ENCODE data around the gene IQSEC1.

Gene IQSEC1

DNA sequence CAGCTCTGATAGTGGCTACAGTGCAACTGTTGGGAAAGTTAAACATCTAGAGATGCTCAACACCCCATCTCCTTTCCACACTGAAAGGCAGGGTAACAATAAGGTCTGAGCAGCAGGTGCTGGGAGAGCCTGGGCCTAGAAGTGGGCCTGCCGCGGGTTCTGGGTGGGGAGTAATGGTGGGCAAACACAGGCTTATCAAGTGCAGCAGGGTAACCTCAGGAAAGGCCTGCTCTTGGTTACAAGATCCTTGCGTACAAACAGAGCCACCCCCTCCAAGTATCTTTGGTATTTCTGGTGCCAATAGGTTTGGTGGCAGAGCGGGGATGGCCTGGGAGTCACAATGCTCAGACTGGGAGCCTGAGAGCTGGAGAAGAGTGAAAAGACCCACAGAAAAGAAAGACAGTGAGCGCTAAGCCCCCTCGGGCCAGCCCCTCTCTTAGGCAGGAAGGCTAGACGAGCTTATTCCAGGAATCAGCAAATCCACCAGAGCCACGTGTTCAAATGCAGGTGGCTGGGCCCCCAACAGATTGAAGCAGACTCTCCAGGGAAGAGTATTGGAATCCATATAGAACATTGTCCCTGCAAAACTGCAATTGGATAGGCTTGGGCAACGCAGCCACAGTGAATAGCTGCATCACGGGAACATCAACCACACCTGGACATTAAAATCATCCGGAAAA is 2.7 kb downstream of the IQSEC1 start:
- in situ Hi-C loops (cut with HindIII; ENCODE audit: low sequenced_read_pairs): no loop called here

DNA sequence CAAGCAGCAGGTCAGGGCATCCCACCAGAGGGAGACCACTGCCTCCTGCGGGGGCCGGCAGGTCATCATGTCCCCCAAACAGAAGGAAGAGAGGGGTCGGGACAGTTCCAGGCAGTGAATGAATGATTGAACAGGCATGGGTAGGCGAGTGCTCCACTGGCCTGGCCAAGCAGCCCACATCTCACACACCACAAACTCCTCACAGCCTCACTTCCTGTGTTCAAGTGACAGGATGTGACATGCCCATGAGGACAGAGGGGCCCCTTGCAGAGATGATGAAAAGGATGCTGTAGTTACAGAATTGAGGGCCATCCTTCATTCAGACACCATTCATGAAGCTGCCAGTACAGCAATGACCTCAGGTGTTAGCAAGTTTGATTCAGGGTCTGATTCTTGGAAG is 3.7 kb downstream of the IQSEC1 start:
- in situ Hi-C loops (cut with HindIII; ENCODE audit: low sequenced_read_pairs): no loop called here

DNA sequence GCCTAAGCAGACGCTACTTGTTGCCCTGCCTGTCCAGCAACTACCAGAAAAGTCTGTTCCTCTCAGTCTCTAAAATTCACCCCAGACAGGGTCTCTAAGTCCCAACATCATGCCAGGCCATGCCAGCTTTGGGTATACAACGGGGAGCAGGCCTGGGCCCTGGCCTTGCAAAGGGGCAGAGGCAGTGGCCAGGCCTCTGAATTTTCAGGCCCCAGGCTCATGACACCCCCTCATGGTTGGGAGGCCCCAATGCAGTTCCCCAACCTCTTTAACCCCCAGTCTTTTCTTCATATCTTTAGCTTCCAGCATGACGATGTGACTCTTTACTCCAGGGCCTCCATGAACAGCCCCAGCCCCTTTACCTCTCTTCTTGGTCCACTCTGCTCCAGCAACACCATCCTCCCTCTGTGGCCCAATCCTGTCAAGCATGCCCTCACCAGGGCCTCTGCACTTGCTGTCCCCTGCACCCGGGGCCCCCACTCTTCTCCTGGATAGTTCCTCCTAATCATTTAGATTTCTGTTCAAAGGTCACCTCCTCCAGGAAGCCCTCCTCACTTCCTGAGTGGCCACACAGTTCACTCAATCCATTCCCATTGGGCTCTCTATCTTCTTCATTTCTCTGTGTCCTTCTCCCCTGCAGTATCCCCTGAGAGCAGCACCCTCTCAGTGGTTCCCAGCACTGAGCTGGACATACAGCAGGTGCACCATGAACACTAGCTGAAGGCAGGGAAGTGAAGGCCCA is 4.8 kb downstream of the IQSEC1 start:
- in situ Hi-C loops (cut with HindIII; ENCODE audit: low sequenced_read_pairs): no loop called here

DNA sequence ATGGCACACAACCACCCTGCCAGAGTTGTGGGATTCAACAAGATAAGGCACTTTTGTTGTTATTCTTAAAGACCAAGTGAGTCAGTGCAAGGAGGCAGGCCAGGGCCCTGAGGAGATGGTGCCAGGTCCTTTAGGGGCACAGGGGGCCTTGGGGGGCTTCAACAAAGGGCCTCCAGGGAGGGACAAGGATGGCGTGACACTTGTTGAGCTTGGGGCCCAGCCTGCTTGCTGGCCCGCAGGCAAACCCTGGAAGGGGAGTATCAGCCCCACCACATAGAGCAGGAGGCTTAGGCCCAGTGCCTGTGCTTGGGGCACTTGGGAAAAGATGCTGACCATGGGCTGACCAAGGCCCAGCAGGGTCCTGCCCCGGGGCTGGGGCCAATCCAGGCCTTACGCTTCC is 5.5 kb downstream of the IQSEC1 start:
- in situ Hi-C loops (cut with HindIII; ENCODE audit: low sequenced_read_pairs): no loop called here

DNA sequence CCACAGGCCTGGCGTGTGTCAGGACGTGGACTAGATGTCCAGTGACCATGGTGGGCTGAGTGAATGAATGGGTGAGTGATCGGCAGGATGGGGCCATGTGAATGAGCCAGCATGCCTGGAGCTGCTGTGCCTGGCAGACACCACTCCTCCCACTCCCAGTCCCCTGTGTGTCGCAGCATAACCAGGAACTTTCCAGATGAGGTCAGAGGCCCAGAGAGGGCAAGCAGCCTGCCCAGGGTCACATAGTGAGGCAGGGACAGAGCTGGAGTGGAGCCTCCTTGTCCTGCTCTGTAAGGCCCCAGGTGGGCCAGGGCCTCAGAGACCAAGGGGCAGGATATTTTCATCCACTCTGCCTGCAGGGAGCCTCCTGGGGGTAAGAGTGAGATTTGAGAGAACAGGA is 6.4 kb downstream of the IQSEC1 start:
- in situ Hi-C loops (cut with HindIII; ENCODE audit: low sequenced_read_pairs): no loop called here

DNA sequence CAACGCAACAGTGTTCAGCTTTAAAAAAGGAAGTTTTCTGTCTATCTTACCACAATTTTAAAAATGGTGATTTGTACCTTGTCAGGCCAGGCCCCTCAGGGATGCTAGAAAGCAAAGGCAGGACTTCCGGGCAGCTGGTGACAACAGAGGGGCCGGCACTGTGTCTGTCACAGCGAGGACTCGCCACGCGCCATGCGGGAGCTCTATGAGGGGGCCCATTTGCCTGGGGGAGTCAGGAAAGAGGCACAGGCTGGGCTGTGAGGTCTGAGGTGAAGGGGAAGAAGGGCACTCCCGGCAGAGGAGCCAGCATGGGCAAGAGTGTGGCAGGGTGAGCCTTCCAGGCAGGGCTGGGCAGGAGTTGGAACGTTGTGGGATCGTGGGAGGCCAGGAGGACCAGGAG is 7.0 kb downstream of the IQSEC1 start:
- in situ Hi-C loops (cut with HindIII; ENCODE audit: low sequenced_read_pairs): no loop called here

DNA sequence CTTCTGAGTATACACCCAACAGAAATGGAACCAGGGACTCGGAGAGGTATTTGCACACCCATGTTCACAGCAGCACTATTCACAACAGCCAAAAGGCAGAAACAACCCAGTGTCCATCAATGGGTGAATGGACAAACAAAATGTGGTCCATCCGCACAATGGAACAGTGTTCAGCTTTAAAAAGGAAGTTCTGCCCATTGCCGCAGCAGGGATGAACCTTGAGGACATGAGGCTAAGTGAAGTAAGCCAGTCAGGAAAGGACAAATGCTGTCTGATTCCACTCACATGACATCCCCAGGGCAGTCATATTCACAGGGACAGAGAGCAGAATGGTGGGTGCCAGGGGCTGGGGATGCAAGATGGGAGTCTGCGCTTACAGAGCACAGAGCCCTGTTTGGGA is 7.5 kb downstream of the IQSEC1 start:
- in situ Hi-C loops (cut with HindIII; ENCODE audit: low sequenced_read_pairs): no loop called here

DNA sequence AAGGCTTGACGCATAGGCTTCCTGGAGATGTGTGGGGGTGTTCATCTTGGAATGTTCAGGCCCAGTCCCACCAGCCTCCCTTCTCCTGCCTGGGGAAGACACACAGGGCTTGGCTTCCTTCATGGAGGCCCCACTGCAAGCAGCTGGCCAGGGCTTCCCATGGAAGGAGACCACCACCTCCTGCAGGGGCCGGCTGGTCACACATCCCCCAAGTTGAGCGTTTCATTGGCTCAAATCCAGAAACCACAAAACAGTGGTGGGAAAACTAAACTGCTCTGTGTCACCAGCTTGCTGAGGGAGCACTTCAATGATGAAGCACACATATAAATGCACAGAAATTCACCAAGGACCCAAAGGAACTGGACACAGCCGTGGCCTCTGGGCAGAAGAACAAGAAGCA is 8.3 kb downstream of the IQSEC1 start:
- in situ Hi-C loops (cut with HindIII; ENCODE audit: low sequenced_read_pairs): no loop called here

DNA sequence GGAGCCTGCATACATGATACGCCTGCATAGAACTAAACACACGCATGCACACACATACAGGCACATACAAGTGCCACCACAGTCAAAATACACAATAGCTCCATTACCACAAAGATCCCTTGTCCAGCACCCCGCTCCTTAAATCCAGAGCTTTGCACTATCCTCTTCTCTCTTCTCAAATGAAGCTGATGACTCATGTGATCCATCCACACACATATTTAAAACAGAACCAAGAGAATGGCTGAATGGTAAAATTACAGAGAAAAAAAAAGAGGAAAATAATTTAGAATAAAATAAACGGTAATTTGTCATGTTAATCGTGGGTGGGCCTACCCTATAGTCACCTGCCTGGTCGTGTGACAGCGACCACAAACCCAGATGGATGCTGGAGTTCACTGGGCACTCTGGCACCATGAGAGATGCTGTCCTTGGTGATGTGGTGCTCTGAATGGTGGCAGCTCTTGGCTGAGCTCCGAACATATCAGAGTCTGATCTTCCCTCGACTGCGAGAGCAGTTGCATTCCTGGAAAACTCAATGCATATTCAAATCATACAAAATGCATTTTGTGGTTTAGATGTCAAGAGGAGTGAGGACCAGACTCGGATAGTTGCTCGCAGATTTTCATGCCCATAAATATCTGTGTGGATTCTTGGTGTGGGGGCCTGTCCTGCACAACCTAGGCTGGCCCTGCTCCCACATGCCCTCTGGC is 8.9 kb downstream of the IQSEC1 start:
- in situ Hi-C loops (cut with HindIII; ENCODE audit: low sequenced_read_pairs): no loop called here

DNA sequence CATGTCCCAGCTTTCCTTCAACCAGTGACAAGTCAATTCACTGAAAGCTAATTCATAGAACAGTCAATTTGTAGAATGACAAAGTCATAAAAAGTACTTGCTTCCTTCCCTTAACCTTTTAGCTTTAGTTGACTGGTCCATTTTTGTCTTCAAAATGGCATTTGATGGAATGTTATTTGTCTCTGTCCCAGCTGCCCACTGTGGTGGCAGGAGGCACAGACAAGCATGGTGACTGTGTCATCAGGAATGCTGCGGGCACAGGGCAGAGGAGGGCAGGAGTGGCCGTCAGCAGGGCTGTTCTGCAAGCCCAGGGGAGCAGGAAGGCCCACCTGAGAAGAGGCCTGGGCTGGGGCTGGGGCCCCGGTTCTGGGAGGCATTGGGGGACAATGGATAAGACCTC is 10.0 kb downstream of the IQSEC1 start:
- in situ Hi-C loops (cut with HindIII; ENCODE audit: low sequenced_read_pairs): no loop called here

DNA sequence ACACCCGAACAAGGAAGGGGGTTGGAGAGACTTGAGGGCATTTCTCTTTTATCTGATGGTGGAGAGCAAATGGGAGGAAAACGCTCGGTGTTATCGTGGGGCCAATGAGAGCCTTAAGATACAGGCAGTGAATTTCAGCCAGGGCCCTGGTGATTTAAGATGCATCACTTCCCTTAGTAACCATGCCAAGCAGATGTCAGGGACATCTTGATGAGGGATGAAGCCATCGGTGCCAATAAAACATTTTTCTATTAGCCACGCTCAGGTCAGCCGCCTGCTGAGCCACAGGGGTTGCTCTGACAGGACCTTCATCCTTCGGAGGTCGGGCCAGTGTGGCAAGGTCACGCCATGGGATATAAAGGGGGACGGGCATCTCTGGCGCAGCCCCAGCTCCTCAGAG is 10.6 kb downstream of the IQSEC1 start:
- in situ Hi-C loops (cut with HindIII; ENCODE audit: low sequenced_read_pairs): no loop called here

DNA sequence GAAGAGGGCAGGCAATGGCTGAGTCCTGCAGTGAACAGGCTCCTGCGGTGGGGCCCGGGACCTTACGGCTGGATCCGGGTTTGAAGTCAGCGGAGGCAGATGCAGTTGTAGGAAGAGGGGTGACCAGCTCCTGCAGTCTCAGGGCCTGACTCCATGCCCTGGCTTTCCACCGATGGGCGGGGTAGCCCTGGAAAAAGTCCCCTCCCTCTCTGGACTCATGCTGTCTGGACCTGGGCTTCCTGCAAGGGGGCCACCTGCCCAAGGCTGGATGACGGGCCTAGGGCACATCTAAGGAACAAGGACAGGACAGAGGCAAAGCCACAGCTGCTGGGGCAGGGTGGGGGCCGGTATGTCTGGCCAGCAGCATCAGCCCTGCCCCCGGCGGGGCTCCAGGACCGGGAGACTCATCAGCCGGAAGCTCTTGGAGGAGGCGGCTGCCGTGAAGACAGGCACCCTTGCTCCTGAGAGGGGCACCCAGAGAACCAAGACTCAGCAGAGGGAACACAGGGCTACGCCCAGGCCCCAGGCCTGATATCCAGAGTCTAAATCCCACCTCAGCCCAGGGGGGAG is 12.8 kb downstream of the IQSEC1 start:
- in situ Hi-C loops (cut with HindIII; ENCODE audit: low sequenced_read_pairs): no loop called here

DNA sequence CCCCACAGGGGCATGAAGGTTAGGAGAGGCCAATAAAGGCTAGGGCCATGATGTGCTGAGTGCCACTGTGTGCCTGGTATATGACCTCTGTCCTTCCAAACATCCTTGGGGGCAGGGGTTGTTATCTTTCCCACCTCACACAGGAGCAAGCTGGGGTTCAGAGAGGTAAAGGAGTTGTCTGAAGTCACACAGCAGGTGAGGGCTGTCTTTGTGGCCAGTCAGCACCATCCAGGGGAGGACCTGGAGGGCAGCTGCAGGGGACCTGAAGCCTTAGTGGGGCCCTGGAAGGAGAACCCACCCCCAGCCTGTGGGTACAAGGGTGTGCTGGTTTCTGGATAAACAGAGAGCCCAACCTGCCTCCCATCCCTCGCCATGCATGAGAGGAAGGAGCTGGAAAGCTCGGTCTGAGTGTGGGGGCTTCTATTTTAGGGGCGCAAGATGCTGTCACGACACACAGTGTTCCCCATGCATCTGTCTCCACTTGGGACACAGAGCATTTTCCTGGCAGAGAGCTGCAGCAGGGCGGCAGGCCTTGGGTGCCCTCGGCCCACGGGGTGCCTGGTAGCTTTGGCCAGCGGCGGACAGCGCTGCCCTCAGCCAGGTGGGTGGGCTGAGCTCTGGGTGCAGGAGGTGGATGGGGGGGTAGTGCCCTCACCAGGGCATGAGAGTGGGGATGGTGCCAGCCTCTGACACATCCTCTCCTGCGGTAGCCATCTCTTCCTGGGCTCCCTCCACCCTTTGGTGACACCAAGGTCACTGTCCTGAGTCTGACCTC is 14.7 kb downstream of the IQSEC1 start:
- in situ Hi-C loops (cut with HindIII; ENCODE audit: low sequenced_read_pairs): no loop called here

DNA sequence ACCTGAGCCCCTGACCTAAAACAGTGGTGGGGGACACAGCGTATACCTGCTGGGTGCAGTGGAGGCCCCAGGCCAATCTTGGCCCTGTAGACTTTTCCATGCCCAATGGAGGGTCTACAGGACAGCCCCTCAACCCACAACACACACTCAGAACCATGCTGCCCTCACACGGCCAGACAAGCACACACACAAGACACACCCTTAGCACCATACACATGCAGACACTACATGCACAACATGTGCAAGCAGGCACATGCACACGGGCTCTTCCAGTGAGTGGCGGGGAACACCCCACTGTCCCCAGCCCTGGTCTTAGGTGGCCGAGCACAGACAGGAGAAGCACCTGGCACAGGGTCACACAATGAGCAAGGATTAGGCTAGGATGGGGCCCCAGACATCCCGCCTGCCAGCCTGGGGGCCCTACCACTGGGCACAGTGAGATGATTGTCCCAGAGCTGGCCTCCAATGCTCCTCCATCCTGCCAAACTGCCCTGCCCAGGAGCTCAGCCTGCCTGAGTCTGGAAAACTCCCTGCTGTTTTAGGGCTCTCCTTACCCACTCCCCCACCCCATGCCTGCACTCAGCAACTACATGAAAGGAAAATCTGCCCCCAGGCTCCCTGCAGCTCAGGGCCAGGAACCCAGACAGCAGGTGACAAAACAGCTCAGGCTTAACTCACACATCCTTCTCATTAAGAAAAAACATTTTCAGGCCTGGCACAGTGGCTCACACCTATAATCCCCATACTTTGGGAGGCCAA is 15.8 kb downstream of the IQSEC1 start:
- in situ Hi-C loops (cut with HindIII; ENCODE audit: low sequenced_read_pairs): no loop called here

DNA sequence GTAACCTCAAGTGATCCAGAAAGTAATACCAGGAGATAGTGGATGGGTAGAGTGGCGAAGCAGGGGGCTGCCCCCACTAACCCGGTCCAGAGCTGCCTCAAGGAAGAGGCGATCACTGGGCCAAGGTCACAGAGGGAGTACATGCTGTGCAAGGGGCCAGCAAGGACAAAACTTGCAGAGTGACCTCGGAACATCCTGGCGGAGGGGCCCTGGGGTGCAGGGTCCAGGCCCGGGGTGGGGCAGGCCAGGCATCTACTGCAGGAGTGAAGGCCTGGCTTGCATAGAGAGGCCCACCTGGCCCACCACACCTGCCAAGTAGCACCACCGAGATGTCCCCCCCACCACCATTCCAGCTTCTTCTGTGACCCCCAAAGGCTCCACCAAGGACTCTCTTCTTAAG is 17.6 kb downstream of the IQSEC1 start:
- in situ Hi-C loops (cut with HindIII; ENCODE audit: low sequenced_read_pairs): no loop called here

DNA sequence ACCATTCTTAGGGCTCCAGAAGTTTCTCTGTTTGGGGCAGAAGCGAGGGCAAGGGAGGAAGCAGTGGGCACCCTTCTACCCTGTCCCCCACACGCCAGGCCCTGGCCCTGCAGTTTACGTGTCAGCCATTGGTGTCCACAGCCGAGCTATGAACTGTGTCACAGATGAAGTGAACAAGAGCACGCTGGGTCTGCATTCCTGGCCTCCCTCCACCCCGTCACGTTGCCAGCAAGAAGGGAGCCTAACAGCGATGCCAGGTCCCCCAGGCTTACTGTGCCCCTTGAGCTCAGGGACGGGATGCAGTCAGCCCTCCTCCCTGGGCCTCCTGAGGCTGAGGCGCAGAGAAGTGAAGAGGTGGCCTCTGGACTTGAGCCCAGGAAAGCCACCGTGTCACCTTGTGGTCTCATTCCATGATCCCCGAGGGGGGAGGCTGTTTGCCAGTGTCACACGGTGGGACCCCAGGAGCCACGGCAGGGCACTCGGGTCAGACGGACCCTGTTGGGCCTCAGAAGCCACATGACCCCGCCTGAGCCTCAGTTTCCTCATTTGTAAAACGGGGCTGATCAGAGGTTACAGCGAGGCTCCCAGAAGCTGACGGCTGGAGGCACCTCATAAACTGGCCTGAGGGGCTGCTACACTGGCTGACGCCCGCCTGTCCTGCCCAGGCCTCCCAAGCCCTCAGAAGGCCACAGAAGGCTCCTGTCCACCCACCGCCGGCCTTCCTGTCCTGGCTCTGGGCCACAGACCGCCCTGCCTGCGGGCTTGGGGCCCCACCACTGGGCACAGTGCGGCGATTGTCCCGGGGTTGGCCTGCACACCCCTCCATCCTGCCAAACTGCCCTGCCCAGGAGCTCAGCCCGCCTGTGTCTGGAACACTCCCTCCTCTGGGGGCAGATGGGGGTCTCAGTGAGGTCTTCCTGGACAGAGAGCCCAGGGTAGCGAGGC is 18.6 kb downstream of the IQSEC1 start:
- in situ Hi-C loops (cut with HindIII; ENCODE audit: low sequenced_read_pairs): no loop called here

DNA sequence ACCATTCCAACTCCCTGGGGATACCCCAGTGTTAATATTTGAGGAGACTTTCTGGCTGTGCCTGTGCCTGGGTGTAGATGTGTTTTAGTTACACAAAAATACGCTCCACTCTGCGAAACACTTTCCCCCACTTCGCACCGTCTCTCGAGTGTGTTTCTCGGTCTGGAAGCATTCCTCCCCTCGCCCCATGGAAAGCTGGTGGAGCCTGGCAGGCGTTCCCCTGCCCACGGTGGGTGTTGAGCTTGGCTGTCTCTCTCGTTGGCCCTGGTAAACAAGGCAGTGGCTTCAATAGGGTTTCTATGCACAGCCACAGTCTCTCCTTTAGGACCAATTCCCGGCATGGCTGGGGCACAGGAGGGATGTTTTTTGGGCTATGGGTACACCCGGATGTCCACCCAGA is 19.3 kb downstream of the IQSEC1 start:
- in situ Hi-C loops (cut with HindIII; ENCODE audit: low sequenced_read_pairs): no loop called here

DNA sequence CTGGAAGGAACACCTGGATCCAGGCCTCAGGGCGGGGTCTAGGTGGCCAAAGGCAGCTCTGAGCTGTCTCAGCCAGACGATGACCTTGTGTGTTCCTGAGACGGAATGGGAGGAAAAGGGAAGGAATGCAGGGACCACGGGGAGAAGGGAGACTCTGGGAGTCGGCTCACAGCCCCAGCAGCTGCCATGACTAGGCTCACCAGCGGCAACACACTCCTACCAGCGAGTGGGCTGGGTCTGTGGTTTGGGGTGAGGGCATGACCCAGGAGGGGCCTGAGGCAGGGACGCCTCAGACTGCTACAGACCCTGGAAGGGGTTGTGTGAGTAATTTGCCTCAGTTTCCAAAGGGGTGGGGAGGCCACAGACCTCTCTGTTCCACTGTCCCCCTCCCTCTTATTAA is 19.8 kb downstream of the IQSEC1 start:
- in situ Hi-C loops (cut with HindIII; ENCODE audit: low sequenced_read_pairs): no loop called here

DNA sequence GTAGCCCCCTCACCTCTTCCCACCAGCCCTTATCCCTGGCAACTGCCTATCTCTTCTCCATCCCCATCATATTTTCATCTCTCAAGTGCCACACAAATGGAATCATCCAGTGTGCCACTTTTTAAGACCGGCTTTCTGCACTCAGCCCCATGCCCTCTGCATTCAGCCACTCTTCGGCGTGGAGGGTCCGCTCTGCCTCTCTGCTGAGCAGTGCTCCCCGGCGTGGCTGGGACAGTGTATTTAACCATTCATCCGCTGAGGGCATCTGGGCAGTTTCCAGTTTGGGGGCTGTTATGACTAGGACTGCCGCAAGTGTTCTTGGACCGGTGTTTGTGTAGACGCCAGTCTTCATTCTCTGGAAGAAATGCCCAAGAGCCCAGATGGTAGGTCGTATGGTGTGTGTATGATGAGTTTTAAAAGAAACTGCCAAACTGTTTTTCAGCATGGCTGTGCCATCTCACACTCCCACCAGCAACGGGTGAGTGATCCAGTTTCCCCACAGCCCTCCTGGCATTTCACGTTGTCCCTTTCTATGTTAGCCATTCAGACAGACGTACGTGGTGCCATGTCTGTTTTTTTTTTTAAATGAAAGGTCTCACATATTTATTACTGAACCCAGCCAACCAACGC is 20.9 kb downstream of the IQSEC1 start:
- in situ Hi-C loops (cut with HindIII; ENCODE audit: low sequenced_read_pairs): no loop called here
